Stimulated activated CD8-positive, alpha-beta memory T cell treated with anti-CD3 and anti-CD28 coated beads, Interleukin-7, amount 100 ng/mL, for 24 hours (primary cell): Measurements from ENCODE around the gene RWDD4.
"Not testable (repeated sequence)": the region's sequence is repeated elsewhere in the genome, so short reads cannot be mapped to it uniquely, and the experiment has no call there.

ENCODE experiments used
- DNase-seq: peaks from one replicate; pipeline ENCODE4 v3.0.0-alpha.2; 2020; ENCODE audit warnings: low read depth

The RWDD4 gene

GRCh38 chr4:183635741-183636140 lies 23.2 kb downstream of the RWDD4 start:
- DNase-seq = no peak

GRCh38 chr4:183635321-183635720 lies 23.7 kb downstream of the RWDD4 start:
- DNase-seq = no peak

- no peak for DNase-seq
Measured at GRCh38 chr4:183633476-183634400, 25.2 kb downstream of the RWDD4 start.

- no peak for DNase-seq
Measured at GRCh38 chr4:183632689-183633088, 26.3 kb downstream of the RWDD4 start.

GRCh38 chr4:183631577-183632198 lies 27.3 kb downstream of the RWDD4 start:
- no peak for DNase-seq

- no peak for DNase-seq
Measured at GRCh38 chr4:183627979-183628588, 30.9 kb downstream of the RWDD4 start.

GRCh38 chr4:183627286-183627685 lies 31.7 kb downstream of the RWDD4 start:
- DNase-seq = not testable (repeated sequence)

- no peak for DNase-seq
Measured at GRCh38 chr4:183626168-183626567, 32.8 kb downstream of the RWDD4 start.

- no peak for DNase-seq
Measured at GRCh38 chr4:183624548-183624947, 34.4 kb downstream of the RWDD4 start.

GRCh38 chr4:183621875-183622274 lies 37.1 kb downstream of the RWDD4 start:
- DNase-seq = no peak

- DNase-seq = no peak
Measured at GRCh38 chr4:183620421-183620820, 38.6 kb downstream of the RWDD4 start.

GRCh38 chr4:183618681-183619080 lies 40.3 kb downstream of the RWDD4 start:
- no peak for DNase-seq

GRCh38 chr4:183617075-183617474 lies 41.9 kb downstream of the RWDD4 start:
- DNase-seq = no peak

- no peak for DNase-seq
Measured at GRCh38 chr4:183612329-183613250, 46.4 kb downstream of the RWDD4 start.

- DNase-seq = no peak
Measured at GRCh38 chr4:183611210-183611830, 47.7 kb downstream of the RWDD4 start.

GRCh38 chr4:183610613-183611012 lies 48.4 kb downstream of the RWDD4 start:
- DNase-seq = no peak

GRCh38 chr4:183610033-183610432 lies 49.0 kb downstream of the RWDD4 start:
- DNase-seq = no peak

GRCh38 chr4:183609151-183609550 lies 49.8 kb downstream of the RWDD4 start:
- DNase-seq = no peak

GRCh38 chr4:183607894-183608293 lies 51.1 kb downstream of the RWDD4 start:
- DNase-seq = no peak

- no peak for DNase-seq
Measured at GRCh38 chr4:183602557-183603027, 56.4 kb downstream of the RWDD4 start.

GRCh38 chr4:183601381-183601780 lies 57.6 kb downstream of the RWDD4 start:
- DNase-seq = no peak
